Suprapubic skin (tissue), 4 donors: ENCODE results near the gene ARHGAP1.
"Not testable (repeated sequence)": the region's sequence is repeated elsewhere in the genome, so short reads cannot be mapped to it uniquely, and the experiment has no call there.

ENCODE experiments used
- CTCF ChIP-seq, 2 donors: fragments of 200-600 bp in 1 of 2; fragments of 450-650 bp in 1 of 2; sonication (generic) in 1 of 2; IDR thresholded peaks; one replicate each; pipeline ENCODE4 v1.5.1; 2016 to 2019; ENCODE audit warnings: antibody characterized with exemption in 2 of 2, mild to moderate bottlenecking in 1 of 2, moderate library complexity in 1 of 2
- POLR2A ChIP-seq, 2 donors: fragments of 450-650 bp; IDR thresholded peaks; one replicate each; pipeline ENCODE4 v1.6.1; 2017; ENCODE audit warnings: antibody characterized with exemption in 2 of 2, mild to moderate bottlenecking in 2 of 2, moderate library complexity in 2 of 2
- POLR2AphosphoS5 ChIP-seq, 3 donors: sonication (generic); formaldehyde crosslinking; IDR thresholded peaks; one replicate each; pipeline ENCODE4 v1.6.1; 2017; ENCODE audit warnings: antibody characterized with exemption in 3 of 3

GRCh38 chr11:46717825-46718154 lies 17.4 kb upstream of the ARHGAP1 start:
- TF ChIP-seq CTCF, POLR2A, POLR2AphosphoS5 (IDR thresholded peaks at IDR 0.05): not testable (repeated sequence)
